ENCODE results near the gene ARR3.
"Not testable (repeated sequence)": the region's sequence is repeated elsewhere in the genome, so short reads cannot be mapped to it uniquely, and the experiment has no call there.

The ARR3 gene

GRCh38 chrX:70281951-70282350 is 13.8 kb downstream of the ARR3 start, which contains the start of gene RAB41:
Gene RAB41 (plus strand): TSS chrX:70282172. CDS start chrX:70282218, 46 bp downstream.
- DNase-seq = no peak

GRCh38 chrX:70289168-70289792 is 21.1 kb downstream of the ARR3 start:
- no peak for DNase-seq

- peak; percentile 41 for DNase-seq
Observed at GRCh38 chrX:70289793-70290770, 21.9 kb downstream of the ARR3 start, which contains the start of the genes KIF4A and PDZD11. Gene KIF4A (plus strand): TSS chrX:70290104. CDS start chrX:70290459, 355 bp downstream. Gene PDZD11 (minus strand): TSS chrX:70289927. CDS start chrX:70289341, 586 bp downstream.

- DNase-seq = no peak
Observed at GRCh38 chrX:70292788-70293187, 24.7 kb downstream of the ARR3 start.

- DNase-seq = no peak
Observed at GRCh38 chrX:70293621-70294020, 25.5 kb downstream of the ARR3 start.

GRCh38 chrX:70301716-70302115 is 33.6 kb downstream of the ARR3 start:
- DNase-seq = no peak

- no peak for DNase-seq
Observed at GRCh38 chrX:70313503-70313902, 45.4 kb downstream of the ARR3 start.

GRCh38 chrX:70322784-70323183 is 54.6 kb downstream of the ARR3 start:
- DNase-seq = no peak

- DNase-seq = not testable (repeated sequence)
Observed at GRCh38 chrX:70323628-70324027, 55.5 kb downstream of the ARR3 start.

GRCh38 chrX:70324326-70324725 is 56.2 kb downstream of the ARR3 start:
- no peak for DNase-seq

- DNase-seq = no peak
Observed at GRCh38 chrX:70331161-70331560, 63.0 kb downstream of the ARR3 start.
